K562 (cell line): ENCODE data around the gene DAPK1. TPM values are rescaled to one million over a fixed set of nuclear protein-coding genes. Genes with fewer than 3 reads are reported as not detected.

Experiments used
- ATAC-seq: fragments of 200-7000 bp; cut with Tn5 transposase; 3 replicates; pipeline ENCODE4 v1.9.1; 2020; ENCODE audit warnings: moderate library complexity
- BruUV-seq: library from RNA; stranded (reverse); fragments of 400-500 nt; replicated peaks from 2 replicates; lab custom pipeline; 2021; lab: Mats Ljungman, UMichigan
- CTCF ChIA-PET: fragments of 300-600 bp; formaldehyde crosslinking; extraction: SDS; loops from one replicate; lab custom pipeline; 2021; ENCODE audit warnings: low intra/inter-chr PET ratio; lab: Yijun Ruan, JAX
- POLR2A ChIA-PET: fragments of 300-600, 350-650 bp; sonication (Branson Sonifier 250); formaldehyde crosslinking; extraction: SDS; loops from one replicate; lab custom pipeline; 2021; ENCODE audit warnings: antibody characterized with exemption, inconsistent platforms; lab: Yijun Ruan, JAX
- DNase-seq, 4 experiments: peaks; one replicate each; pipeline versions ENCODE4 v3.0.0 to v3.0.0-alpha.2; 2011 to 2018; ENCODE audit warnings: low spot score in 3 of 4, mixed read lengths in 3 of 4; ENCODE audit errors: extremely low read depth in 1 of 4
- FAIRE-seq: peaks from 2 replicates; lab custom pipeline; 2011; peaks lifted over from hg19 to GRCh38; lab: Jason Lieb, UNC
- H2AFZ ChIP-seq: 2 replicates; pipeline ENCODE4 v1.6.0; 2011; ENCODE audit warnings: low read depth, low read length, control low read depth, inconsistent platforms
- H3K27ac ChIP-seq: fragments of 200-600 bp; 3 replicates; pipeline ENCODE4 v1.8.0; 2011; ENCODE audit warnings: low read depth, mild to moderate bottlenecking, control low read depth, inconsistent platforms, low read length, moderate library complexity, mixed read lengths; ENCODE audit errors: extremely low read depth
- H3K27me3 ChIP-seq, 2 experiments: fragments of 300-600 bp in 1 of 2; 2 replicates in 1 of 2; 3 replicates in 1 of 2; pipeline versions ENCODE4 v1.6.0 to v1.8.0; 2011; ENCODE audit warnings: inconsistent platforms in 2 of 2, low read length in 2 of 2, mild to moderate bottlenecking in 1 of 2, mixed read lengths in 1 of 2, moderate library complexity in 1 of 2; ENCODE audit not compliant: control insufficient read depth in 2 of 2, insufficient read depth in 2 of 2
- H3K36me3 ChIP-seq: fragments of 300-600 bp; 3 replicates; pipeline ENCODE4 v1.8.0; 2011; ENCODE audit warnings: mild to moderate bottlenecking, low read length, inconsistent platforms; ENCODE audit not compliant: control insufficient read depth, insufficient read depth
- H3K4me1 ChIP-seq, 2 experiments: fragments of 200-600 bp in 1 of 2; replicated peaks in 1 of 2; 2 replicates in 1 of 2; 3 replicates in 1 of 2; pipeline versions ENCODE4 v1.5.1 to v1.8.0; 2011; ENCODE audit warnings: inconsistent platforms in 2 of 2, low read length in 2 of 2, mild to moderate bottlenecking in 1 of 2, mixed read lengths in 1 of 2, moderate library complexity in 1 of 2; ENCODE audit not compliant: control insufficient read depth in 2 of 2, insufficient read depth in 2 of 2
- H3K4me2 ChIP-seq: 2 replicates; pipeline ENCODE4 v1.6.1; 2011; ENCODE audit warnings: low read length, control low read depth, inconsistent platforms, mixed read lengths; ENCODE audit not compliant: insufficient read depth
- H3K4me3 ChIP-seq: fragments of 200-600 bp; sonication (generic), shearing (Covaris generic); 2 replicates; pipeline ENCODE4 v1.5.1; 2016; ENCODE audit warnings: control low read depth, inconsistent platforms
- H3K79me2 ChIP-seq: fragments of 200-600 bp; 3 replicates; pipeline ENCODE4 v1.8.0; 2011; ENCODE audit warnings: low read length, inconsistent platforms; ENCODE audit not compliant: control insufficient read depth, insufficient read depth
- H3K9ac ChIP-seq, 2 experiments: 2 replicates each; pipeline versions ENCODE4 v1.6.0 to v1.6.1; 2011; ENCODE audit warnings: low read depth in 2 of 2, low read length in 2 of 2, control low read depth in 1 of 2, inconsistent platforms in 1 of 2, mild to moderate bottlenecking in 1 of 2, mixed read lengths in 1 of 2; ENCODE audit not compliant: insufficient read depth in 1 of 2
- H3K9me1 ChIP-seq: one replicate; pipeline ENCODE4 v1.6.0; 2011; ENCODE audit warnings: inconsistent platforms, mild to moderate bottlenecking, low read length, moderate library complexity; ENCODE audit not compliant: control insufficient read depth, insufficient read depth
- H3K9me3 ChIP-seq: replicated peaks from 2 replicates; pipeline ENCODE4 v1.5.1; 2011; ENCODE audit warnings: low read depth, low read length, inconsistent platforms; ENCODE audit not compliant: control insufficient read depth, insufficient read depth
- H4K20me1 ChIP-seq: replicated peaks from 2 replicates; pipeline ENCODE4 v1.6.1; 2011; ENCODE audit warnings: low read length, inconsistent platforms, mixed read lengths; ENCODE audit not compliant: control insufficient read depth, insufficient read depth
- BACH1 ChIP-seq: fragments of 200-800 bp; sonication (Bioruptor generic); IDR thresholded peaks from 2 replicates; pipeline ENCODE4 v1.6.1; 2016; ENCODE audit warnings: missing genetic modification characterization, missing compliant biosample characterization
- BHLHE40 ChIP-seq: IDR thresholded peaks from 2 replicates; pipeline ENCODE4 v1.6.1; 2011; ENCODE audit warnings: low read length, improper control_type of control experiment
- EGR1 ChIP-seq: fragments of 450-650 bp; conservative IDR thresholded peaks from 2 replicates; pipeline ENCODE4 v1.6.1; 2017; ENCODE audit warnings: mild to moderate bottlenecking
- NR2C2 ChIP-seq, 2 experiments: fragments of 200-800 bp in 1 of 2; sonication (Bioruptor generic) in 1 of 2; sonication (generic) in 1 of 2; formaldehyde crosslinking in 1 of 2; IDR thresholded peaks; 2 replicates each; pipeline versions ENCODE4 v1.6.1 to v1.8.0; 2016 to 2022; ENCODE audit warnings: mild to moderate bottlenecking in 1 of 2, missing compliant biosample characterization in 1 of 2, missing genetic modification characterization in 1 of 2, missing genetic modification reagents in 1 of 2
- SIN3A ChIP-seq, 2 experiments: fragments of 150-350 bp in 1 of 2; IDR thresholded peaks; 2 replicates each; pipeline ENCODE4 v1.6.1; 2011 to 2016; ENCODE audit warnings: borderline replicate concordance in 2 of 2, low read depth in 2 of 2, low read length in 2 of 2, mild to moderate bottlenecking in 2 of 2, moderate library complexity in 2 of 2; ENCODE audit not compliant: control insufficient read depth in 1 of 2
- SMAD4 ChIP-seq: fragments of 250-450 bp; sonication (Bioruptor Pico); conservative IDR thresholded peaks from 2 replicates; pipeline ENCODE4 v1.8.0; 2021; ENCODE audit warnings: inconsistent platforms, mild to moderate bottlenecking, moderate library complexity
- SRSF3 ChIP-seq: fragments of 200-400 bp; formaldehyde crosslinking; IDR thresholded peaks from 2 replicates; pipeline ENCODE4 v1.6.1; 2016; ENCODE audit warnings: mild to moderate bottlenecking, low read length, moderate library complexity; ENCODE audit not compliant: insufficient read depth
- USF2 ChIP-seq: sonication (generic); formaldehyde crosslinking; IDR thresholded peaks from 2 replicates; pipeline ENCODE4 v1.5.0; 2020; ENCODE audit warnings: missing genetic modification reagents
- ZNF395 ChIP-seq: fragments of 200-800 bp; sonication (Bioruptor generic); IDR thresholded peaks from 2 replicates; pipeline ENCODE4 v1.6.1; 2017; ENCODE audit warnings: missing genetic modification characterization, missing compliant biosample characterization
- ZNF592 ChIP-seq: fragments of 450-650 bp; IDR thresholded peaks from 2 replicates; pipeline ENCODE4 v1.6.1; 2017; ENCODE audit warnings: antibody characterized with exemption, mild to moderate bottlenecking
- WGBS: fragments of 100-300 bp; shearing (Covaris generic); methylation state at CpG from one replicate; pipeline ENCODE4 v1.1.6; 2016; ENCODE audit warnings: low coverage, mixed read lengths; ENCODE audit not compliant: insufficient coverage; ENCODE audit errors: missing lambda C conversion rate; 5-methylcytosine and 5-hydroxymethylcytosine counted together
- in situ Hi-C: fragments of 300-500 bp; cut with MboI; formaldehyde crosslinking; loops from 4 replicates; pipeline ENCODE4 v1.15.0; 2018; ENCODE audit warnings: inconsistent platforms, mixed read lengths
- intact Hi-C: fragments of 100-400 bp; cut with micrococcal nuclease; formaldehyde crosslinking; loops from 2 replicates; pipeline ENCODE4 v1.14.2; 2022
- polyA plus RNA-seq, 8 experiments: library from polyadenylated mRNA; depleted of rRNA in 4 of 8; stranded (reverse) in 5 of 8; unstranded in 3 of 8; fragments of >200 nt; fragmentation: Nextera tagmentation in 2 of 8; fragmentation: Illumina TruSeq in 1 of 8; extraction: Ambion mirVana in 2 of 8; extraction: Trizol in 1 of 8; gene quantifications; 2 replicates each; pipeline versions ENCODE4 v1.2.1 to v1.2.3, GENCODE V29; 2011 to 2014; ENCODE audit warnings: inconsistent platforms in 1 of 8, missing spikeins in 1 of 8
- total RNA-seq, 7 experiments: library from RNA; depleted of rRNA in 6 of 7; stranded (reverse); fragments of >200 nt in 6 of 7; fragmentation: Illumina TruSeq in 2 of 7; extraction: Trizol in 2 of 7; gene quantifications; 2 replicates each; pipeline versions ENCODE4 v1.2.1 to v1.2.3, GENCODE V29; 2011 to 2021; ENCODE audit warnings: low replicate concordance in 1 of 7

Gene DAPK1
- total and polyA plus RNA-seq, 9 of the 15 experiments (the other 6 are each of a cell fraction or from before 2014, with no cell fraction given), result 1.7 to 26.4 (median 15.8) TPM

- H3K9me1 ChIP-seq, result peaks cover 3% of the 10 kb centered on the region
- H3K4me2 ChIP-seq, result no peak overlapping the region; the same call in 1 of the 2 replicates
- CTCF ChIA-PET, result no interaction called here
- no peaks in the 10 kb centered on the region for H3K79me2 ChIP-seq
- in situ Hi-C loops, result no loop called here
- no peaks in the 10 kb centered on the region for H4K20me1 ChIP-seq
- H3K27me3 ChIP-seq, result no peaks in the 10 kb centered on the region
- peak overlapping the region; percentile 95; the same call in 2 of the 3 replicates for H3K27ac ChIP-seq
- peaks cover 21 to 41% of the 10 kb centered on the region in 2 experiments; a peak in 4 of 5 replicates for H3K4me1 ChIP-seq
- DNase-seq (peak in 2 of 4 experiments; percentile 10 to 29), FAIRE-seq (peak; percentile 49), ATAC-seq (no peak)
- H3K9ac ChIP-seq, result peak overlapping the region; percentile 21 to 38; a peak in 2 of 4 replicates
- intact Hi-C loops, result no loop called here
- no peak overlapping the region for H3K4me3 ChIP-seq
- POLR2A ChIA-PET, result interaction anchor here (1.8 kb wide), 1 partner anchor 11 kb away, joined by 7 read pairs; no protein-coding TSS in a partner anchor
- H2AFZ ChIP-seq, result peak overlapping the region; percentile 6
- peaks cover 4% of the 10 kb centered on the region; the same call in 2 of the 3 replicates for H3K36me3 ChIP-seq
- BruUV-seq, result no TSS peak
- WGBS, result 35% methylated on average over 8 of the region's 9 CpGs
- H3K9me3 ChIP-seq, result no peaks in the 10 kb centered on the region
- TF ChIP-seq USF2 (CRISPR knock-in tag), result peak; percentile 12; the same call in 1 of the 2 replicates
- peak; percentile 39; the same call in 1 of the 2 replicates for TF ChIP-seq BHLHE40
- 0 out of 2 replicates have a peak, but pooled peaks have one; percentile 42 for TF ChIP-seq BACH1 (tag)
- TF ChIP-seq SMAD4 (CRISPR knock-in tag), result 0 out of 2 replicates have a peak, but pooled peaks have one; percentile 19
- TF ChIP-seq SRSF3, result no peak
- TF ChIP-seq ZNF592, result peak; percentile 79
- TF ChIP-seq EGR1, result peak; percentile 75
- TF ChIP-seq NR2C2 (CRISPR knock-in tag; IDR thresholded peaks at IDR 0.05), result no peak
- peak; percentile 22; the same call in 1 of the 2 replicates for TF ChIP-seq NR2C2 (tag; IDR thresholded peaks at IDR 0.05)
- peak; percentile 57; the same call in 1 of the 2 replicates for TF ChIP-seq ZNF395 (CRISPR knock-in tag)
- TF ChIP-seq SIN3A (IDR thresholded peaks at IDR 0.05; ENCODE audit: borderline replicate concordance in 2 of 2, control insufficient read depth in 1 of 2, low read depth in 2 of 2, low read length in 2 of 2), result no peak
These were observed 214.5 kb downstream of the DAPK1 start for GRCh38 chr9:87711857-87712800.
